ENCODE measurements around the gene MMP2.

GRCh38 chr16:55521792-55522191 is 42.8 kb downstream of the MMP2 start:
- TF ChIP-seq, protein P1, sequence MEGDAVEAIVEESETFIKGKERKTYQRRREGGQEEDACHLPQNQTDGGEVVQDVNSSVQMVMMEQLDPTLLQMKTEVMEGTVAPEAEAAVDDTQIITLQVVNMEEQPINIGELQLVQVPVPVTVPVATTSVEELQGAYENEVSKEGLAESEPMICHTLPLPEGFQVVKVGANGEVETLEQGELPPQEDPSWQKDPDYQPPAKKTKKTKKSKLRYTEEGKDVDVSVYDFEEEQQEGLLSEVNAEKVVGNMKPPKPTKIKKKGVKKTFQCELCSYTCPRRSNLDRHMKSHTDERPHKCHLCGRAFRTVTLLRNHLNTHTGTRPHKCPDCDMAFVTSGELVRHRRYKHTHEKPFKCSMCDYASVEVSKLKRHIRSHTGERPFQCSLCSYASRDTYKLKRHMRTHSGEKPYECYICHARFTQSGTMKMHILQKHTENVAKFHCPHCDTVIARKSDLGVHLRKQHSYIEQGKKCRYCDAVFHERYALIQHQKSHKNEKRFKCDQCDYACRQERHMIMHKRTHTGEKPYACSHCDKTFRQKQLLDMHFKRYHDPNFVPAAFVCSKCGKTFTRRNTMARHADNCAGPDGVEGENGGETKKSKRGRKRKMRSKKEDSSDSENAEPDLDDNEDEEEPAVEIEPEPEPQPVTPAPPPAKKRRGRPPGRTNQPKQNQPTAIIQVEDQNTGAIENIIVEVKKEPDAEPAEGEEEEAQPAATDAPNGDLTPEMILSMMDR (IDR thresholded peaks at IDR 0.05; ENCODE audit: low read length), result no peak
- TF ChIP-seq EZH2phosphoT487 (IDR thresholded peaks at IDR 0.05; ENCODE audit: low read length) (no peak), EZH2 (optimal IDR thresholded peaks at IDR 0.05; ENCODE audit: low read depth, low read length) (no peak)
